Camera-type eye (tissue), 1 donor: ENCODE results near the gene WNK3. TPM values are rescaled to one million over a fixed set of nuclear protein-coding genes. Genes with fewer than 3 reads are reported as not detected.

ENCODE experiments used
- total RNA-seq: library from RNA; depleted of rRNA; stranded (reverse); fragments of >200 nt; gene quantifications from one replicate; pipeline ENCODE4 v1.2.3, GENCODE V29; 2014

Gene WNK3
- 22.2 TPM for total RNA-seq

DNA sequence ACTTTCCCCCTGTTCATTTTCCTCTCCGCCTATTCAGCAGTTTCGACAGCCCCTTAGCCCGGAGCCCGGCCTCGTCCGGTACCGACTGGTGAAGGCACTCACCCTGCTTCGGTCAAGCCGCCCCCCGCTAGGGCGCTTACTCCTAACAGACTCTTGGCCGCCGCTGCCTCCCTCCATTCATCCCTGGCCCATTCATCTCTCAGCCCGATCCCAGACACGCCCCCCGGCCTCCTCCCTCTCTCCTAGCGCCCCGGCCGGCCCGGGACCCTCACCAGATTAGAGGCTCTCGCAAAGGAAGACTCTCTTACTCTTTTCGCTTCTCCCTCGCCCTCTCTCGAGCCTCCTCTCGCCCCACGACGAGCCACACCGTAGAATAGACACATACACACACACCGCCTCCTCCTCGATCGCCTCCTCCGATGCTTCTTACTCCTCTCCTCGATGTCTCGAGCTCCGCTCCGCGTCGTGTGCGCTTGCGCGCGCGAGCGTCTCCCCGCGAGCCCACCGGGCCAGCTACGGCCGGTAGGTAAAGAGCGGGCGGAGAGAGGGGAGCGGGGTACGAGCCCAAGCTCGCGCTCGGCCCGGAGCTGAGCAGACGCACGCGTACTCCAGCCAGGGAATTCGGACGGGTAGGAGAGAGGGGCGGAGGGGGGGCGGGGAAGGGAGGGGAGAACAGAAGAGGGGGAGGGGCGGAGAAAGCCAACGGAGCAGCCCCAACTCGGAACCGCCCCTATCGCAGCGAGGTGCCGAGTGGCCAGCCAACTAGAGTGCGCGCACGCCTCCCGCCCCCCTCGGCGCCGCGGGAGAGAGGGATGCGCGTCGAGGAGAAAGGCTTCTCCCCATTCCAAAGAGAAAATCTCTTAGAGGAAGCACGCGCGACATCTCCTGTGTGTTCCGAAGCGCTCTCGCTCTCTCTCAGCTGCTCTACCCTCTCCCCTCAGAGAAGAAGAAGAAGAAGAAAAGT, at the start of gene WNK3:
Gene WNK3, minus strand, starts transcription at position 633 of the 964 bp plus-strand sequence.

DNA sequence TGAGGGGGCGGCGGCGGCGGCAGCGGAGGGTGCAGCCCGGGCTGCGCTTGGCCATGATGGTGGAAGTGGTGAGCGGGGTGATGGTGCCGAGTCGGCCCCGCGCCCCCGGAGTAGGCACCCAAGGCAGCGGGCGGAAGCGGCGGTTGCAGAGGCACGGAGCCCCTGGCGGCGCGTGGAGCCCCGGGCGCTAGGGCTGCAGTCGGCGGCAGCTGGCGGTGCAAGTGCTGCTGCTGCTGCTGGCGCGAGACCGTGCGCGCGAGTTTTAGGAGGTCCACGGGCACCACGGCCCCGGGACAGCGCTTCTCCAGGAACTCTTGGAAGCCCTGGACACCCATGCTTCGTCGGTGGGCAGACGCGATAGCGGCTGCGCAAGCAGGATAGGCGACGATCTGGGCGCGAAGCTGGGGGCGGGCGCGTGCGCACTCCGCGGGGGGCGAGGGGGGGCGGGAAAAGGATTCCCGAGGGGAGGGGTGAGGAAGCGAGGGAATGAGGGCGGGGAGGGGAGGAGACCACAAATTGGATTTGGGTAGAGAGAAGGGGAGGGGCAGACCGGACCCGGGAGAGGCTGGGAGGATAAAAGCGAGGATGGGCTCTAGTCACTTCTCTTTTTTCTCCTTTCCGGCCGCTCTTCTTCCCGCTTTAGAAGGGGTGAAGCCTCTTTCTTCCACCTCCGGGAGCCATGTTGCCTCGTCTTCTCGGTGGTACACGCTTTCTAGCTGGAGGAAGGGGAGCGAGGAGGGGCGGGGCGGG, 174.8 kb downstream of the WNK3 start, which contains the start of gene FAM120C:
Gene FAM120C, minus strand, starts transcription at position 391 of the 750 bp plus-strand sequence. Its CDS starts 56 bp downstream, at position 335.

Other genes starting within 250 kb of the WNK3 start
- gene FAM120C, start 174.8 kb downstream of the WNK3 start, total RNA-seq, result 12.6 TPM
- gene TSR2, start 82.4 kb upstream of the WNK3 start, total RNA-seq, result 24.8 TPM
- gene FGD1, start 138.2 kb upstream of the WNK3 start, total RNA-seq, result 15.0 TPM
- 35.3 TPM for gene GNL3L, start 172.2 kb upstream of the WNK3 start, total RNA-seq